Measurements from ENCODE around the gene NCKAP5. TPM values are rescaled to one million over a fixed set of nuclear protein-coding genes. Genes with fewer than 3 reads are reported as not detected.

The NCKAP5 gene
- total RNA-seq, 2 donors from 2014 or later: 2.0 to 7.1 TPM

DNA sequence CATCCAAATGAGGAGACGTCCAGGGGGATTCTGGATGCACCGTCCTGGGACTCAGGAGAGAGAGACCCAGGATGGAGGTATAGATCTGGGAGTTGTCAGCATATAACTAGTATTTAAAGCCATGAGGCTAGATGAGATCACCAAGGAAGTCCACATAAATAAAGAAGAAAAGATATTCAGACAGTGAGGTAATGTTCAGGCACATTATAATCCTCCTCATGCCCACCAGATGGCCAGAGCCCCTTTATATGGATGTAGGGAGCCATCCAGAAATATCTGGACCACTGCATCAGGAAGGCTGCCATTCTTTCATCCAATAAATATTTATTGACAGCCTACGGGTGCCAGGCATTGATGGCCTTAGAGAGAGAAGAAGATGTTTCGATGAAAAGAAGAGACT is 21.2 kb upstream of the NCKAP5 start:
- no peak for TF ChIP-seq POLR2A (IDR thresholded peaks at IDR 0.05)
- TF ChIP-seq, protein P1, sequence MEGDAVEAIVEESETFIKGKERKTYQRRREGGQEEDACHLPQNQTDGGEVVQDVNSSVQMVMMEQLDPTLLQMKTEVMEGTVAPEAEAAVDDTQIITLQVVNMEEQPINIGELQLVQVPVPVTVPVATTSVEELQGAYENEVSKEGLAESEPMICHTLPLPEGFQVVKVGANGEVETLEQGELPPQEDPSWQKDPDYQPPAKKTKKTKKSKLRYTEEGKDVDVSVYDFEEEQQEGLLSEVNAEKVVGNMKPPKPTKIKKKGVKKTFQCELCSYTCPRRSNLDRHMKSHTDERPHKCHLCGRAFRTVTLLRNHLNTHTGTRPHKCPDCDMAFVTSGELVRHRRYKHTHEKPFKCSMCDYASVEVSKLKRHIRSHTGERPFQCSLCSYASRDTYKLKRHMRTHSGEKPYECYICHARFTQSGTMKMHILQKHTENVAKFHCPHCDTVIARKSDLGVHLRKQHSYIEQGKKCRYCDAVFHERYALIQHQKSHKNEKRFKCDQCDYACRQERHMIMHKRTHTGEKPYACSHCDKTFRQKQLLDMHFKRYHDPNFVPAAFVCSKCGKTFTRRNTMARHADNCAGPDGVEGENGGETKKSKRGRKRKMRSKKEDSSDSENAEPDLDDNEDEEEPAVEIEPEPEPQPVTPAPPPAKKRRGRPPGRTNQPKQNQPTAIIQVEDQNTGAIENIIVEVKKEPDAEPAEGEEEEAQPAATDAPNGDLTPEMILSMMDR (IDR thresholded peaks at IDR 0.05): no peak
- TF ChIP-seq POLR2AphosphoS5 (IDR thresholded peaks at IDR 0.05): no peak
- no peak overlapping the region for H3K27ac ChIP-seq
- no peaks in the 10 kb centered on the region for H3K36me3 ChIP-seq
- intact Hi-C loops (cut with DNase I): no loop called here
- no peak overlapping the region for H3K4me3 ChIP-seq
- no peaks in the 10 kb centered on the region for H3K27me3 ChIP-seq (replicated peaks; ENCODE audit: insufficient read depth)
- no peaks in the 10 kb centered on the region for H3K9me3 ChIP-seq
- no peak for DNase-seq (ENCODE audit: low spot score)
- peaks cover 3% of the 10 kb centered on the region for H3K4me1 ChIP-seq (replicated peaks)
- 94% methylated on average over 4 of the region's 4 CpGs for WGBS

DNA sequence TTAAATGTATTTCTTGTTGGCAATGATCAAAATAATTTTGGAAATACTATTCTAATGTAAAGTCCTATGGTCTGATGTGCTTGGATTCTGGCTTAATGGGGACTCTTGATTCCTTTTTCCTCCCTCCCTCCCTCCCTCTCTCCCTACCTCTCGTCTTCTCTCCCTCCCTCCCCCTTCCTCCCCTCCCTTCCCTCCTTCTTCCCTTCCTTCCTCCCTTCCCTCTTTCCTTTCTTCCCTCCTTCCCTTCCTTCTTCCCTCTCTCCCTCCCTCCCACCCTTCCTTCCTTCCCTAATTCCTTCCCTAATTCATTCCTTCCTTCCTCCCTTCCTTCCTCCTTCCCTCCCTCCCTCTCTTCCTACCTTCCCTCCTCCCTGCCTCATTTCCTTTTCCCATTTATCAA is 19.9 kb upstream of the NCKAP5 start:
- Histone ChIP-seq H3K4me3 (no peak overlapping the region), H3K9me3 (no peaks in the 10 kb centered on the region), H3K27ac (no peak overlapping the region), H3K36me3 (no peaks in the 10 kb centered on the region), H3K27me3 (replicated peaks; ENCODE audit: insufficient read depth) (no peaks in the 10 kb centered on the region), H3K4me1 (replicated peaks) (peaks cover 3% of the 10 kb centered on the region)
- no peak for DNase-seq (ENCODE audit: low spot score)
- TF ChIP-seq POLR2A (IDR thresholded peaks at IDR 0.05) (no peak), POLR2AphosphoS5 (IDR thresholded peaks at IDR 0.05) (no peak)
- TF ChIP-seq, protein P1 (IDR thresholded peaks at IDR 0.05): no peak
- intact Hi-C loops (cut with DNase I): no loop called here
- 42% methylated on average over 1 of the region's 1 CpG for WGBS

DNA sequence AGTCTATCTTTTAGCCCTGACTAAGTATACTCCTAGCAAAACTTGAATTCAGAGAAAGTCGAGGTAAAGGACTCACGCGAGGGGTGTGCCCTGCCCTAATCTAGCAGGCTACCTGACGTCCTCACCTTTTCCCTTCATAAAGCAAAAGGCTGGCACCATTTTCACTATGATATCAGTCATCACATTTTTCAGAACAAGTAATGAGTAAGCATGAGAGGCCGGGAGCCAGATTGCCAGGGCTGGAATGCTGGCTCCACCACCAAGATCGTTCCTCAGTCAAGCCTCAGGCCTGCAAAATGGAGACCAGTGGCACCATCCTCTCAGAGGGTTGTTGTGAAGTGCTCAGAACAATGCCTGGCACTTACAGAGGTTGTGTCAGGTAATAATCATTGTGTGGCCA is 18.7 kb upstream of the NCKAP5 start:
- Histone ChIP-seq H3K27me3 (replicated peaks; ENCODE audit: insufficient read depth) (no peaks in the 10 kb centered on the region), H3K4me1 (replicated peaks) (peaks cover 3% of the 10 kb centered on the region), H3K27ac (no peak overlapping the region), H3K9me3 (no peaks in the 10 kb centered on the region), H3K36me3 (no peaks in the 10 kb centered on the region), H3K4me3 (no peak overlapping the region)
- WGBS: 74% methylated on average over 6 of the region's 6 CpGs
- intact Hi-C loops (cut with DNase I): no loop called here
- DNase-seq (ENCODE audit: low spot score): peak; percentile 13
- TF ChIP-seq POLR2AphosphoS5 (IDR thresholded peaks at IDR 0.05) (no peak), POLR2A (IDR thresholded peaks at IDR 0.05) (no peak)
- TF ChIP-seq, protein P1 (IDR thresholded peaks at IDR 0.05): no peak

DNA sequence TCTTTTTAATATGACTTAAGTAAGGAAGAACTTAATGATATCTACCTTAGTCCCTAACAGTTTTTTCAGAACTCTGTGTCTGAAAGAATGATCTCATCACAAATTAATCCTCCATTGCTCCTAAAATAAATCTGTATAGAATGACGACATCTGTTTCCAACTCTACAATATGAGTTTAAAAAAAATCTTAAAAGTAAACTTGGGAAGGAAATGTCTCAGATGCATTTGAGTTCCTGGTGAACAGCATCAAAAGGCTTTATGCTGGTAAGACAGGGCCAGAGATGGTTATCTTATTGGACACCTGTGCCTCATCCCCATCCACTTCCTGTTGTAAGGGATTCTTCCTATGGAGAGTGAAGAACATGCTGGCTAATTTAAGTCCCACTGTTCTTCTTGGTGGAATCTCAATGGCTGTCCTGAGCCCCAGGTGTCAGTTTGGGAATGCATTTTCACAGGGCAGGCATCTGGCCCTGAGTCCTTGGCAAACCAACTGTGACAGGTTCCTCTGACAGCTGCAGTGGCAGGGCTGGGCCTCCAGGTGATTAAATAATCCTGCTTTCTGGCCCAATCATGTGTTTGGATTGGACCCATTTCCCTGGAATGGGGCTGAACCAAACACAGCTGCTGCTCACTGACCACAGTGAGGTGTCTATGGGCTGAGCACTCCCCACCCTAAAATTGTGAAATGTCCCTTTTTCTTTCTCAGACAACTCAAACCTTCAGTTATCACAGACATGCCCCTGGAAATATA is 12.9 kb upstream of the NCKAP5 start:
- Histone ChIP-seq H3K36me3 (no peaks in the 10 kb centered on the region), H3K9me3 (no peaks in the 10 kb centered on the region), H3K27ac (no peak overlapping the region), H3K27me3 (replicated peaks; ENCODE audit: insufficient read depth) (no peaks in the 10 kb centered on the region), H3K4me3 (no peak overlapping the region), H3K4me1 (replicated peaks) (no peaks in the 10 kb centered on the region)
- TF ChIP-seq, protein P1 (IDR thresholded peaks at IDR 0.05): no peak
- TF ChIP-seq POLR2AphosphoS5 (IDR thresholded peaks at IDR 0.05) (no peak), POLR2A (IDR thresholded peaks at IDR 0.05) (no peak)
- 15% methylated on average over 1 of the region's 1 CpG for WGBS
- DNase-seq (ENCODE audit: low spot score): no peak
- intact Hi-C loops (cut with DNase I): no loop called here

DNA sequence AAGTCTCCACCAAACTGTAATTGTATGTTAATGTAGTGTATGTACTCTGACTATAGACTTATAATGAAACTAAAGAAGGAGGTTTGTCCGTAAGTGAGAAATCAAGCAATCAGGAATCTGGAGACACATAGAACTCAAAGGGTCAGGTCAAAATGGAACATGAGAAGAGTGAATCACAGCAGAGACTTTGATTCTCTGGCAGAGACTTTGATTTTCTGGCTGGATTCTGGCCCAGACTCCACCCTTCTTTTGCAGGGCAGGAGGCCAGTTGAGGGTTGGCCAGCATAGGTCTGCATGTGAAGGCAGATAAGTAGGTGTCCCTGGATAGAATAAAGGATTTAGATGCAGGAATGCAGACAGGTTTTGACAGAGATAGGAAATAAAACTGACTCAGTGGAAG is 11.0 kb upstream of the NCKAP5 start:
- TF ChIP-seq, protein P1 (IDR thresholded peaks at IDR 0.05): no peak
- TF ChIP-seq POLR2AphosphoS5 (IDR thresholded peaks at IDR 0.05): peak; percentile 48
- no peaks in the 10 kb centered on the region for H3K27me3 ChIP-seq (replicated peaks; ENCODE audit: insufficient read depth)
- peak; percentile 67 for DNase-seq (ENCODE audit: low spot score)
- H3K27ac ChIP-seq: no peak overlapping the region
- intact Hi-C loops (cut with DNase I): loop anchor here (10.0 kb wide), 1 partner anchor 206 kb away; no protein-coding TSS in a partner anchor
- no peak overlapping the region for H3K4me3 ChIP-seq
- H3K9me3 ChIP-seq: no peaks in the 10 kb centered on the region
- WGBS: 35% methylated on average over 1 of the region's 1 CpG
- H3K4me1 ChIP-seq (replicated peaks): no peaks in the 10 kb centered on the region
- no peaks in the 10 kb centered on the region for H3K36me3 ChIP-seq

Data from prostate gland (tissue), 2 donors.